ENCODE data around the gene PCDH1. TPM values are rescaled to one million over a fixed set of nuclear protein-coding genes. Genes with fewer than 3 reads are reported as not detected.

PCDH1 gene
- total RNA-seq, 1 donor from 2014 or later, result 6.2 TPM

DNA sequence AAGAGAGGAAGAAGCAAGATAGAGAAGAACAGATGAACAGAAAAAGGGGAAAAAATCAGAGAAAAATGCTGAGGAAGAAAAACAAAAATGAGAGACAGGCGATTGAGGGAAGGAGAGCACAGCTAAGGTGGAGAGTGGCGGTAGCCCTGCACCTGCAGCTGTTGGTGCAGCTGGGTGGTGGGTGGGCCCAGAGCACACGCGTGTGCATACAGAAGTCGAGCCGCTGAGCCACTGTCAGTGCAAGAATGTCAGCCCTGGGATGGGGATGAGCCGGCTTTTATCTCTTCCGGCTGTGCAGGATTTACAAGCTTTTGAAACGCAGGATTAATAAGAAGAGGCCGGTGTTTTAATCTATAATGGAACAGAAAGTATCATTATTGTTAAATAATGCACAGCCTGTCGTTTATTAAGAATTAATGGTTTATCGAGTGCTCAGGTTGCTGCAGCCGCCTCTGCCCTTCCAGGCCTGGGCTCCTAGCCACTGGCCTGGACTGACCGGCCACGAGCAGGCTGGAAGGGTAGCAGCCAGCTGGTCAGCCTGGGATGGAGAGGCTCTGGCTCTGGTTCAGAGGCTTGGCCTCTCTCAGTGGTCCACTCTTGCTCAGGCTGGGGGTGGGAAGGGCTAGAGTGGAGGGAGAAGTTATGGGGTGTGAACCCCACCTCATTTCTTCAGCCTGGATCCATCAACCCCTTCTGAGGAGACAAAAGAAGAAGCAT is 68.7 kb downstream of the PCDH1 start:
- no peak for DNase-seq (ENCODE audit: low read depth in 2 of 2)

DNA sequence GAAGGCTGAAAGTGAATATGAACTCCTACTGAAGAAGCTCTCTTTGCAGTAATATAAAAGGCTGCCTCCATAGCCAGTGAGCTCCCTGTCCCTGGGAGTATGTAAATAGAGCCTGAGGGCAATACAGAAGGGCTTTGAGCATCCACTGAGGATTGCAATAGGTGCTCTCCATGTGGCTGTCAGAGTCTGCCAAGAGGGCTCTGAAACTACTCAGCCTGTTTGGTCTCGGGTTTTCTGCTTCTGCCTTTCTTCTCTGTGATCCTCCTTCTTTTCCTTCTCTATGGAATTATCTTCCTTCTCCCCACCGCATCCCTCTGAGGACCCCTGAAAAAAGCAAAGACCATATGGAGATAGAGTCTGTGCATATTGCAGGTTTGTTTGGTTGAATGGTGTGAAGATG is 69.4 kb downstream of the PCDH1 start:
- DNase-seq (ENCODE audit: low read depth in 2 of 2), result no peak

DNA sequence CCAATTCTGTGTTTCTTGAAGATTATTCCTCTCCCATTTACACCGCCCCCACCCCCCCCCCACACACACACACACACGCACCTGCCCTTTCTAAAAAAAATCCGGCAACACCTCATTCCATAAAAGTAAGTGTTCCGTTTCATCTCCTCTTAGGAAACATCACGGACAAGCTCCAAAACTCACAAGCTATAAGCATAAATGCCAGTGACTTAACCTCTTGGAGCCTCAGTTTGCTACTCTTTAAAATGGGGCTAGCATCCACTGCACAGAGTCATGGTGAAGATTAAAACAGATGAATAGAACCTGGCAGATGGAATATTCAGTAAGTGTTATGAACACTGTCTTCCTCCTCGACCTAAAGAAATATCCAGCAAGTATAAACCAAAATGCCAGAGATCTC is 70.5 kb downstream of the PCDH1 start:
- DNase-seq (ENCODE audit: low read depth in 2 of 2), result no peak

GRCh38 chr5:141807329-141807728 is 70.9 kb downstream of the PCDH1 start:
- no peak for DNase-seq (ENCODE audit: low read depth in 2 of 2)

- DNase-seq (ENCODE audit: low read depth in 2 of 2), result no peak
Measured at GRCh38 chr5:141806626-141807025, 71.6 kb downstream of the PCDH1 start.

DNA sequence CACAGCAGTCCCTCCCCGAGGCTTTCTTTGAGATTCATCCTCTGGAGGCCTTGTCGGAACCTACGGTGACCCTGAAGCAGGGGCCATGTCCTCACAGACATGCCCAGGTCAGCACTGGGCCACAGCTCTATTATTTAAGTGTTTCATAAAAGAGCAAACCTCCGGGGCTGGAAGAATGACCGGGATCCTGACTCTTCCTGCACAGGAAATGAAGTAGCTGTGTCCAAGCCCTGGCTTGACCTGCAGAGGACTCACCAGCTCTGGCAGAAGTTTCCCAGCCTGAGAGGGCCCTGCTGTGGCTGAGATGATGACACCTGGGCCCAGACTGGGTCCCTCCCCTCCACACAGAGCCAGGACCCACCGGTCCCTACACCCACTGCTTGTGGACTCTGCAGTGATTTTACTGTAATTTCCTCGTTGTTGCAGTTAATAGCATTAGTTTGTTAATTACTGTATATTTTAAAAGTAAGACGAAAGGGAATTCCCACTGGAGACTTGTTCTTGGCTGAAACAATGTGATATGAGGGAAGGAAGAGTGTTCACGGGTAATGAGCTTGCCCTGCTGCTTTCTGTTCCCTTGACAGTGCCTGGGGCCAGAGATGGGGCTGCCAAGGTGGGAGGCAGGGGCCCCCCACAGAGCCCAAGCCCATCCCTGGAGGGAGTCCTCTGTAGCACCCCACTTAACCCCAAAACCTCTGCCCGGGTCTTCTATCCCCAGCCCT is 72.2 kb downstream of the PCDH1 start:
- peak in 1 of 2 donors; percentile 88 for DNase-seq (ENCODE audit: low read depth in 2 of 2)

- peak in 1 of 2 donors; percentile 69 for DNase-seq (ENCODE audit: low read depth in 2 of 2)
Measured at GRCh38 chr5:141804475-141804874, 73.7 kb downstream of the PCDH1 start.

Other genes starting within 250 kb of the PCDH1 start
- gene HDAC3, start 241.6 kb downstream of the PCDH1 start, total RNA-seq, result 45.0 and 48.2 TPM in 2 replicates
- gene RELL2, start 241.4 kb downstream of the PCDH1 start, total RNA-seq, result 5.6 and 6.1 TPM in 2 replicates
- gene FCHSD1, start 227.0 kb downstream of the PCDH1 start, total RNA-seq, result 9.3 and 10.5 TPM in 2 replicates
- 22.4 and 30.8 TPM in 2 replicates for gene ARAP3, start 196.2 kb downstream of the PCDH1 start, total RNA-seq
- gene DELE1, start 45.5 kb upstream of the PCDH1 start, total RNA-seq, result 46.4 and 53.2 TPM in 2 replicates
- 12.7 and 22.2 TPM in 2 replicates for gene PCDH12, start 79.8 kb upstream of the PCDH1 start, total RNA-seq
- gene RNF14, start 90.7 kb upstream of the PCDH1 start, total RNA-seq, result 37.3 and 46.6 TPM in 2 replicates
- gene GNPDA1, start 134.6 kb upstream of the PCDH1 start, total RNA-seq, result 22.6 and 27.7 TPM in 2 replicates
- 37.7 and 53.0 TPM in 2 replicates for gene NDFIP1, start 230.4 kb upstream of the PCDH1 start, total RNA-seq

All from lung microvascular endothelial cell (primary cell).